ENCODE measurements around the gene RNASEH2B.
A peak's percentile ranks its signal among the peaks of the same experiment; 100 is the strongest.

Gene RNASEH2B

GRCh38 chr13:50928102-50928501, 18.5 kb downstream of the RNASEH2B start:
- TF ChIP-seq, protein P1, sequence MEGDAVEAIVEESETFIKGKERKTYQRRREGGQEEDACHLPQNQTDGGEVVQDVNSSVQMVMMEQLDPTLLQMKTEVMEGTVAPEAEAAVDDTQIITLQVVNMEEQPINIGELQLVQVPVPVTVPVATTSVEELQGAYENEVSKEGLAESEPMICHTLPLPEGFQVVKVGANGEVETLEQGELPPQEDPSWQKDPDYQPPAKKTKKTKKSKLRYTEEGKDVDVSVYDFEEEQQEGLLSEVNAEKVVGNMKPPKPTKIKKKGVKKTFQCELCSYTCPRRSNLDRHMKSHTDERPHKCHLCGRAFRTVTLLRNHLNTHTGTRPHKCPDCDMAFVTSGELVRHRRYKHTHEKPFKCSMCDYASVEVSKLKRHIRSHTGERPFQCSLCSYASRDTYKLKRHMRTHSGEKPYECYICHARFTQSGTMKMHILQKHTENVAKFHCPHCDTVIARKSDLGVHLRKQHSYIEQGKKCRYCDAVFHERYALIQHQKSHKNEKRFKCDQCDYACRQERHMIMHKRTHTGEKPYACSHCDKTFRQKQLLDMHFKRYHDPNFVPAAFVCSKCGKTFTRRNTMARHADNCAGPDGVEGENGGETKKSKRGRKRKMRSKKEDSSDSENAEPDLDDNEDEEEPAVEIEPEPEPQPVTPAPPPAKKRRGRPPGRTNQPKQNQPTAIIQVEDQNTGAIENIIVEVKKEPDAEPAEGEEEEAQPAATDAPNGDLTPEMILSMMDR (conservative IDR thresholded peaks at IDR 0.05; ENCODE audit: control insufficient read depth, insufficient read depth, low read depth, low read length): no peak
- no peak for DNase-seq (ENCODE audit: low read depth)
- no peak overlapping the region for H3K4me3 ChIP-seq (ENCODE audit: control insufficient read depth, low read depth, low read length)

DNA sequence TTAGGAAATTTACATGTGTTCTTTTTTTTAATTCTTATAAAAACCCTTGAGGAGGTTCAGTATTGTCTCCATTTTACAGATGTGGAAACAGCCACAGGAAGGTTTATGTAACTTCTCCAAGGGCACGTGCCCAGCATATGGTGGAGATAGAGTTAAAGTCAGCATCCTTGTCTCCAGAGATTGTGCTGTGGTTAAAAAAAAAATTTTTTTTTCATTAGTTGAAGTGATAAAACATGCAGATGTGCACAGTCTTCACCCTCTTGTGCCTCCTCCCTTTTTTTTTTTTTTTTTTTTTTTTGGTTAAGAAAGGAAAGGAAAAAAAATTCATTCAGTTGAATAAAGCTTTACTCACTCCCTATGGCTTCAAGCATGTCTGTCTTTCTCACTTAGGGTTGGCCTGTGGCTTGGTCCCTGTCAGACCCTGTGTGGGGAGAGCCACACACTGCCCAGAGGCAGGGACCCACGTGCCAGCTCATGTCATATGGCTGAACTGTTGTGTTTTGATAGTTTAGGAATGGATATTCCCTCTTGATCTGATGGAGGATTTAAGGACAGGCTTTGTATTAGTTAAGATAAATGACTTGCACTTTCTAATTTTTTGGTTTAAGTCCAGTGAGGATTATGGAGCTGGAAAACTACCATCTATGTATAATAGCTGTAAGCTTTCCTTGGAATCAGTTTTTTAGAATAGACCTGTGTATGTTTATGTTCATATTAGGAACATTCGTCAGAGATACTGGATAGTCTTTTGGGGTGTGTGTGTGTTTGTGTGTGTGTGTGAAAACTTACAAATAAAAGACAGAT, 19.3 kb downstream of the RNASEH2B start:
- H3K4me3 ChIP-seq (ENCODE audit: control insufficient read depth, low read depth, low read length): no peak overlapping the region
- TF ChIP-seq, protein P1 (conservative IDR thresholded peaks at IDR 0.05; ENCODE audit: control insufficient read depth, insufficient read depth, low read depth, low read length): no peak
- DNase-seq (ENCODE audit: low read depth): peak; percentile 58

GRCh38 chr13:50932091-50932490, 22.5 kb downstream of the RNASEH2B start:
- DNase-seq (ENCODE audit: low read depth): no peak
- TF ChIP-seq, protein P1 (conservative IDR thresholded peaks at IDR 0.05; ENCODE audit: control insufficient read depth, insufficient read depth, low read depth, low read length): no peak
- H3K4me3 ChIP-seq (ENCODE audit: control insufficient read depth, low read depth, low read length): no peak overlapping the region

GRCh38 chr13:50934735-50935435, 25.3 kb downstream of the RNASEH2B start:
- no peak overlapping the region for H3K4me3 ChIP-seq (ENCODE audit: control insufficient read depth, low read depth, low read length)
- TF ChIP-seq, protein P1 (conservative IDR thresholded peaks at IDR 0.05; ENCODE audit: control insufficient read depth, insufficient read depth, low read depth, low read length): no peak
- no peak for DNase-seq (ENCODE audit: low read depth)

DNA sequence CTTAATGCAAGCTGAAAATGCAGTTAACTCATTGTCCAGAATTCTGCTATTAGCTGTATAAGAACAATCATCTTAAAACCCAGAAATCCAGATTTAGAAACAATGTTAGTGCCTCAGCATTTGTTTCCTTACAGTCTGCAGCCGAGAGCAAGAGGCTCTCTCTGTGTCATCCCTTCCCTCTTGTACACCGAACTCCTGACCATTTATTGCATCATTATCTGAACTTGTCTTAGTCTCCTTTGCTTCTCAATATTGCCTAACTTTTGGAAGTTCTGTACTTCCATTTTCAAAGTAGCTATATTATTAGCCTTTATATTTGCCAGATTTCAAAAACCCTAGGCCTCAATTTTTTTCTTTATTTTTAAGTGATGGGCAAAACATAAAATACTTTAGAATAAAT, 27.1 kb downstream of the RNASEH2B start:
- peak; percentile 71 for DNase-seq (ENCODE audit: low read depth)
- TF ChIP-seq, protein P1 (conservative IDR thresholded peaks at IDR 0.05; ENCODE audit: control insufficient read depth, insufficient read depth, low read depth, low read length): no peak
- H3K4me3 ChIP-seq (ENCODE audit: control insufficient read depth, low read depth, low read length): no peak overlapping the region

DNA sequence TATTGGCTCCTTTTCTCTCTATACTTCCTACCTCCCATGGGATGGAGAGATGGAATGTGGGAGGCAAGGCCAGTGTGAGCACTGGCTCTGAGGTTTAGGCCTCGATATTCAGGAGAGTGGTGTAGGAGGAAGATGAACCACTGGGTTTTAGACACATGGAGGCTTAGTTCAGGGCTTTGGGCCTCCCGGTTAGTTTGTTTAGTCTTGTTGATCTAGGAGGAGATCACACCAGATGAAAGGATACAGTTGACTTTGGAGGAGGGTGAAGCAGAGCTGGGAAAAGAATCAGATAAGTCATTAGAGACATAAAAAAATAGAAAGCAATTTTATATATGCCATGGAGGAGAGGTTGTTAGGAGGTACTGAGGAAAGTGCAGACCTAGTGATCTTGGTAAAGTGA, 30.9 kb downstream of the RNASEH2B start:
- DNase-seq (ENCODE audit: low read depth): no peak
- no peak overlapping the region for H3K4me3 ChIP-seq (ENCODE audit: control insufficient read depth, low read depth, low read length)
- TF ChIP-seq, protein P1 (conservative IDR thresholded peaks at IDR 0.05; ENCODE audit: control insufficient read depth, insufficient read depth, low read depth, low read length): no peak
